Cardiac muscle cell (in vitro differentiated cells and primary cell): ENCODE data around the gene HDGFL1. TPM values are rescaled to one million over a fixed set of nuclear protein-coding genes. Genes with fewer than 3 reads are reported as not detected.
A peak's percentile ranks its signal among the peaks of the same experiment; 100 is the strongest.

Experiments used
- DNase-seq, 2 donors: peaks; one replicate each; pipeline versions ENCODE4 v3.0.0 to v3.0.0-alpha.2; 2010 to 2017; ENCODE audit warnings: low read depth in 1 of 2, low spot score in 1 of 2
- H3K27ac ChIP-seq: fragments of 200-600 bp; sonication (generic); 2 replicates; pipeline ENCODE4 v1.5.1; 2016
- H3K27me3 ChIP-seq: fragments of 200-600 bp; sonication (generic); 2 replicates; pipeline ENCODE4 v1.6.0; 2016; ENCODE audit warnings: control low read depth
- H3K36me3 ChIP-seq: fragments of 200-600 bp; sonication (generic); 2 replicates; pipeline ENCODE4 v1.5.1; 2016; ENCODE audit warnings: control low read depth
- H3K4me1 ChIP-seq: fragments of 200-600 bp; sonication (generic); 2 replicates; pipeline ENCODE4 v1.8.1; 2017; ENCODE audit warnings: low read depth, mild to moderate bottlenecking, mixed run types
- H3K4me3 ChIP-seq: fragments of 200-600 bp; sonication (generic); 2 replicates; pipeline ENCODE4 v1.5.1; 2016; ENCODE audit warnings: mild to moderate bottlenecking
- H3K9me3 ChIP-seq: fragments of 200-600 bp; sonication (generic); 2 replicates; pipeline ENCODE4 v1.5.1; 2017; ENCODE audit warnings: low read depth, mild to moderate bottlenecking, control low read depth
- CTCF ChIP-seq: IDR thresholded peaks from 2 replicates; pipeline ENCODE4 v1.5.1; 2012; ENCODE audit warnings: low read depth, mild to moderate bottlenecking, low read length
- polyA plus RNA-seq: library from polyadenylated mRNA; unstranded; fragments of >200 nt; fragmentation: Nextera tagmentation; extraction: Ambion mirVana; gene quantifications from 2 replicates; pipeline ENCODE4 v1.2.1, GENCODE V29; 2016
- total RNA-seq: library from RNA; depleted of rRNA; stranded (reverse); fragments of >200 nt; gene quantifications from 2 replicates; pipeline ENCODE4 v1.2.3, GENCODE V29; 2016

HDGFL1 gene
- total and polyA plus RNA-seq, 2 experiments from 2014 or later: not detected

GRCh38 chr6:22583927-22584326, 14.6 kb downstream of the HDGFL1 start:
- Histone ChIP-seq H3K9me3 (no peaks in the 10 kb centered on the region), H3K4me3 (no peak overlapping the region), H3K4me1 (no peaks in the 10 kb centered on the region), H3K36me3 (no peaks in the 10 kb centered on the region), H3K27ac (no peak overlapping the region), H3K27me3 (no peaks in the 10 kb centered on the region)
- no peak for DNase-seq
- TF ChIP-seq CTCF: no peak

- TF ChIP-seq CTCF: no peak
- no peak overlapping the region for H3K27ac ChIP-seq
- no peaks in the 10 kb centered on the region for H3K4me1 ChIP-seq
- no peak overlapping the region for H3K4me3 ChIP-seq
- DNase-seq: no peak
- H3K9me3 ChIP-seq: no peaks in the 10 kb centered on the region
- no peaks in the 10 kb centered on the region for H3K27me3 ChIP-seq
- H3K36me3 ChIP-seq: no peaks in the 10 kb centered on the region
Observed at GRCh38 chr6:22589118-22589517, 19.8 kb downstream of the HDGFL1 start.

- TF ChIP-seq CTCF: no peak
- Histone ChIP-seq H3K27me3 (no peaks in the 10 kb centered on the region), H3K9me3 (no peaks in the 10 kb centered on the region), H3K4me3 (no peak overlapping the region), H3K27ac (no peak overlapping the region), H3K4me1 (no peaks in the 10 kb centered on the region), H3K36me3 (no peaks in the 10 kb centered on the region)
- DNase-seq: peak in 1 of 2 donors; percentile 22
Observed at GRCh38 chr6:22590423-22590822, 21.1 kb downstream of the HDGFL1 start.

GRCh38 chr6:22593895-22594294, 24.5 kb downstream of the HDGFL1 start:
- H3K36me3 ChIP-seq: no peaks in the 10 kb centered on the region
- no peak overlapping the region for H3K4me3 ChIP-seq
- H3K27ac ChIP-seq: no peak overlapping the region
- H3K4me1 ChIP-seq: no peaks in the 10 kb centered on the region
- no peaks in the 10 kb centered on the region for H3K9me3 ChIP-seq
- no peak for DNase-seq
- TF ChIP-seq CTCF: no peak
- no peaks in the 10 kb centered on the region for H3K27me3 ChIP-seq

GRCh38 chr6:22596011-22596410, 26.6 kb downstream of the HDGFL1 start:
- Histone ChIP-seq H3K9me3 (no peaks in the 10 kb centered on the region), H3K4me1 (no peaks in the 10 kb centered on the region), H3K4me3 (no peak overlapping the region), H3K36me3 (no peaks in the 10 kb centered on the region), H3K27me3 (no peaks in the 10 kb centered on the region), H3K27ac (no peak overlapping the region)
- TF ChIP-seq CTCF: no peak
- no peak for DNase-seq

GRCh38 chr6:22598339-22598738, 29.0 kb downstream of the HDGFL1 start:
- H3K36me3 ChIP-seq: no peaks in the 10 kb centered on the region
- no peaks in the 10 kb centered on the region for H3K9me3 ChIP-seq
- no peaks in the 10 kb centered on the region for H3K27me3 ChIP-seq
- H3K4me1 ChIP-seq: no peaks in the 10 kb centered on the region
- H3K4me3 ChIP-seq: no peak overlapping the region
- no peak overlapping the region for H3K27ac ChIP-seq
- no peak for DNase-seq
- TF ChIP-seq CTCF: no peak
